OCI-LY3 (cell line): ENCODE data around the gene U2SURP.
"Not testable (repeated sequence)": the region's sequence is repeated elsewhere in the genome, so short reads cannot be mapped to it uniquely, and the experiment has no call there.

Experiments used
- H2AFZ ChIP-seq: fragments of 200-600, 300-600 bp; shearing (Covaris generic); 2 replicates; pipeline ENCODE4 v1.6.0; 2014; ENCODE audit warnings: antibody characterized with exemption, low read depth, low read length
- H3K27ac ChIP-seq: fragments of 200-600, 300-600 bp; sonication (generic); 2 replicates; pipeline ENCODE4 v1.5.1; 2014; ENCODE audit warnings: mild to moderate bottlenecking, low read length, moderate library complexity, mixed read lengths
- H3K27me3 ChIP-seq: fragments of 200-600, 300-600 bp; sonication (generic); 2 replicates; pipeline ENCODE4 v1.6.1; 2014; ENCODE audit warnings: low read depth, low read length, mixed read lengths
- H3K36me3 ChIP-seq: fragments of 200-600, 300-600 bp; sonication (generic); replicated peaks from 2 replicates; pipeline ENCODE3; 2014; ENCODE audit warnings: low read depth, low read length, mixed read lengths
- H3K4me1 ChIP-seq: fragments of 300-600, 200-600 bp; sonication (generic); 2 replicates; pipeline ENCODE4 v1.6.1; 2014; ENCODE audit warnings: low read length, mixed read lengths
- H3K4me2 ChIP-seq: fragments of 200-600, 300-600 bp; sonication (generic); 2 replicates; pipeline ENCODE4 v1.6.1; 2014; ENCODE audit warnings: low read length, mixed read lengths
- H3K4me3 ChIP-seq: fragments of 300-600, 200-600 bp; sonication (generic); 2 replicates; pipeline ENCODE4 v1.5.1; 2014; ENCODE audit warnings: antibody characterized with exemption, mild to moderate bottlenecking, low read length, moderate library complexity
- H3K79me2 ChIP-seq: fragments of 300-600, 200-600 bp; shearing (Covaris generic); 2 replicates; pipeline ENCODE4 v1.6.1; 2014; ENCODE audit warnings: mild to moderate bottlenecking, low read length, mixed read lengths
- H3K9ac ChIP-seq: fragments of 300-600, 200-600 bp; shearing (Covaris generic); 2 replicates; pipeline ENCODE4 v1.6.0; 2014; ENCODE audit warnings: mild to moderate bottlenecking, low read length, moderate library complexity
- H3K9me3 ChIP-seq: fragments of 200-600, 300-600 bp; shearing (Covaris generic); 2 replicates; pipeline ENCODE4 v1.6.1; 2014; ENCODE audit warnings: low read length, mixed read lengths; ENCODE audit not compliant: insufficient read depth
- H4K20me1 ChIP-seq: fragments of 200-600, 300-600 bp; sonication (generic); 2 replicates; pipeline ENCODE4 v1.6.1; 2016; ENCODE audit warnings: low read length, mixed read lengths; ENCODE audit not compliant: insufficient read depth
- EZH2phosphoT487 ChIP-seq: fragments of 200-600 bp; shearing (Covaris generic); IDR thresholded peaks from 2 replicates; pipeline ENCODE4 v1.6.1; 2018; ENCODE audit warnings: antibody characterized with exemption, mixed run types, low read depth
- TF ChIP-seq, protein P1 (sequence below): fragments of 200-600, 300-600 bp; sonication (generic); IDR thresholded peaks from 2 replicates; pipeline ENCODE4 v1.5.1; 2014; ENCODE audit warnings: antibody characterized with exemption, low read length, low read depth

Gene U2SURP

DNA sequence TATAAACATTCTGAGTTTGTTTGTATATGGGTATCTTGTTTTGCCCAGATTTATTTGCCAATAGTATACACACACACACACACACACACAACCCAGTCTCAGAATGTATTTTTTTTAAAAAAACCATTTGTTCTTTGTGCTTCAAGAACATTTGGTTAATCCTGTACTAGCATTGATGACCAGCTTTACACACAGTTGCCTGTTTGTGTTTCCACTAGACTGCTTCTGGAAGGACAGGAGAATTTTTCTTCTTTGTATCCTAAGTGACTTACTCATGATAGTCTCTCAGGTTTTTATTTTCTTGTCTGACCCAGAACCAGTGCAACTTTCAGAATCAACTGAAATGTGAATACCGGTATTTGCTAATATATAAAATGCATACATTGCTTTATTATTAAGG lies 40.5 kb downstream of the U2SURP start:
- H3K36me3 ChIP-seq, result peaks cover 52% of the 10 kb centered on the region
- TF ChIP-seq, protein P1, sequence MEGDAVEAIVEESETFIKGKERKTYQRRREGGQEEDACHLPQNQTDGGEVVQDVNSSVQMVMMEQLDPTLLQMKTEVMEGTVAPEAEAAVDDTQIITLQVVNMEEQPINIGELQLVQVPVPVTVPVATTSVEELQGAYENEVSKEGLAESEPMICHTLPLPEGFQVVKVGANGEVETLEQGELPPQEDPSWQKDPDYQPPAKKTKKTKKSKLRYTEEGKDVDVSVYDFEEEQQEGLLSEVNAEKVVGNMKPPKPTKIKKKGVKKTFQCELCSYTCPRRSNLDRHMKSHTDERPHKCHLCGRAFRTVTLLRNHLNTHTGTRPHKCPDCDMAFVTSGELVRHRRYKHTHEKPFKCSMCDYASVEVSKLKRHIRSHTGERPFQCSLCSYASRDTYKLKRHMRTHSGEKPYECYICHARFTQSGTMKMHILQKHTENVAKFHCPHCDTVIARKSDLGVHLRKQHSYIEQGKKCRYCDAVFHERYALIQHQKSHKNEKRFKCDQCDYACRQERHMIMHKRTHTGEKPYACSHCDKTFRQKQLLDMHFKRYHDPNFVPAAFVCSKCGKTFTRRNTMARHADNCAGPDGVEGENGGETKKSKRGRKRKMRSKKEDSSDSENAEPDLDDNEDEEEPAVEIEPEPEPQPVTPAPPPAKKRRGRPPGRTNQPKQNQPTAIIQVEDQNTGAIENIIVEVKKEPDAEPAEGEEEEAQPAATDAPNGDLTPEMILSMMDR, result no peak
- TF ChIP-seq EZH2phosphoT487, result no peak

DNA sequence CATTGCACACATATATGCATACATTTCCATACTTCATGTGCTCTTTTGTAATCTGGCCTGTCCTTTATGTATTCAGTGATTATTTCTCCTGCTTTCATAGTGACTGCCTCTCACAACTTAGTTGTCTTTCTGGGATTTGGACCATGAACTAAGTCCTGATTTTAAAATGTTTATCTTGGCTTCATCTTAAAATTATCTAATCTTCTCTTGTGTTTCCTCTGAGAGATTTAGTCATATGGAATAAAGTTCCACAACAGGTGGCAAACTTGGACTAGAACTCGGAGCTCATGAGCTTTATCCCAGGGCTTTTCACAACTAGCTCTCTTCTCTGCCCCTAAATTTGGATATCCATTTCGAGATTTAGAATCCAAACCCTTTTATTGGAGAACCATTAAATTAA lies 44.3 kb downstream of the U2SURP start:
- Histone ChIP-seq H2AFZ (no peak overlapping the region), H3K9ac (no peak overlapping the region), H3K36me3 (peaks cover 42% of the 10 kb centered on the region), H3K27me3 (no peaks in the 10 kb centered on the region), H3K79me2 (peaks cover 3% of the 10 kb centered on the region; the same call in 1 of the 2 replicates), H3K4me2 (no peak overlapping the region), H3K9me3 (no peaks in the 10 kb centered on the region), H3K4me3 (no peak overlapping the region), H4K20me1 (no peaks in the 10 kb centered on the region), H3K27ac (no peak overlapping the region), H3K4me1 (0 out of 2 replicates have a peak, but pooled peaks cover 3% of the 10 kb centered on the region)
- no peak for TF ChIP-seq EZH2phosphoT487
- TF ChIP-seq, protein P1, result no peak

More for the DNA sequence above, 40.5 kb downstream of the U2SURP start:
- Histone ChIP-seq H3K4me2 (no peak overlapping the region), H3K27ac (no peak overlapping the region), H2AFZ (no peak overlapping the region), H3K9ac (no peak overlapping the region), H3K27me3 (no peaks in the 10 kb centered on the region), H4K20me1 (no peaks in the 10 kb centered on the region), H3K79me2 (peaks cover 10% of the 10 kb centered on the region; the same call in 1 of the 2 replicates), H3K4me3 (no peak overlapping the region), H3K9me3 (no peaks in the 10 kb centered on the region), H3K4me1 (peaks cover 9% of the 10 kb centered on the region)

DNA sequence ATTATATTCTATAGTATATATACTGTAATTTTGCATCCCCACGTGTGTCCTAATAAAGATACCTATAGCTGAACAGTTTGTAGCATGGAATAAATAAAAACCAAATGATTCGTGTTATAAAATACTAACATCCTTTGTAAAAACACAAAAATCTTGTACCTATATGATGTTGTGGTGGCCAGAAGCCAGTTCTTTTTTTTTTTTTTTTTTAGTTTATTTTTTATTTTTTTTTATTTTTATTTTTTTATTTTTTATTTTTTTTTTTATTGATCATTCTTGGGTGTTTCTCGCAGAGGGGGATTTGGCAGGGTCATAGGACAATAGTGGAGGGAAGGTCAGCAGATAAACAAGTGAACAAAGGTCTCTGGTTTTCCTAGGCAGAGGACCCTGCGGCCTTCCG lies 44.7 kb downstream of the U2SURP start:
- H3K9me3 ChIP-seq, H3K4me1 ChIP-seq, H3K79me2 ChIP-seq, H4K20me1 ChIP-seq, H3K27ac ChIP-seq, H3K4me2 ChIP-seq, H2AFZ ChIP-seq, H3K4me3 ChIP-seq, H3K27me3 ChIP-seq, H3K9ac ChIP-seq: not testable (repeated sequence)
- H3K36me3 ChIP-seq, result peaks cover 47% of the 10 kb centered on the region

- no peak overlapping the region for H3K4me2 ChIP-seq
These were observed 52.6 kb downstream of the U2SURP start for GRCh38 chr3:143054011-143054410.

More at GRCh38 chr3:143054011-143054410, 52.6 kb downstream of the U2SURP start:
- no peak overlapping the region for H2AFZ ChIP-seq
- H4K20me1 ChIP-seq, result 0 out of 2 replicates have a peak, but pooled peaks cover 5% of the 10 kb centered on the region
- no peaks in the 10 kb centered on the region for H3K79me2 ChIP-seq
- no peak overlapping the region for H3K4me3 ChIP-seq
- H3K36me3 ChIP-seq, result peaks cover 65% of the 10 kb centered on the region
- no peaks in the 10 kb centered on the region for H3K27me3 ChIP-seq
- H3K4me1 ChIP-seq, result peaks cover 28% of the 10 kb centered on the region
- no peak overlapping the region for H3K27ac ChIP-seq
- no peaks in the 10 kb centered on the region for H3K9me3 ChIP-seq
- TF ChIP-seq, protein P1, result no peak
- no peak for TF ChIP-seq EZH2phosphoT487
- no peak overlapping the region for H3K9ac ChIP-seq
